HG03025 (cell line): ENCODE data around the gene ST6GALNAC6.
"Not testable (repeated sequence)": the region's sequence is repeated elsewhere in the genome, so short reads cannot be mapped to it uniquely, and the experiment has no call there.

Source experiments
- ATAC-seq: cut with Tn5 transposase; IDR thresholded peaks from one replicate; pipeline ENCODE4 v1.9.1; 2021; ENCODE audit warnings: mild to moderate bottlenecking, moderate library complexity; ENCODE audit not compliant: unreplicated experiment, low FRiP score

ST6GALNAC6 gene

DNA sequence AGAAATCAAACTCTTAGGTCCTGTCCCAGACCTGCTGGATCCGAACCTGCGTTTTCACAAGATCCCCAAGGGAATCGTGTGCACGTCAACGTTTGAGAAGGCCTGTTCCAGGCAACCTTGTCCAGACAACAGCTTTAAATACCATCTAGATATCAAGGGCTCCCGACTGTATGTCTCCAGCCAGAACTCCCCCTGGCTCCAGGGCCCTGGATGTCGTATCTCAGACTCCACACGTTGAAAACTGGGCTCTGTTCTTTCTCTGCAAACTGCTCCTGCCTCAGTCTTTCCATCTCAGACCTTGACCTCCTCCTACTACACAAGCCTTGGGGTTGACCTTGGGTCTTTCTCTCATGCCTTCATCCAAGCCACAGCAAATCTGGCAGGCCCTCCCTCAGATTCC lies 39.1 kb downstream of the ST6GALNAC6 start:
- ATAC-seq: no peak

DNA sequence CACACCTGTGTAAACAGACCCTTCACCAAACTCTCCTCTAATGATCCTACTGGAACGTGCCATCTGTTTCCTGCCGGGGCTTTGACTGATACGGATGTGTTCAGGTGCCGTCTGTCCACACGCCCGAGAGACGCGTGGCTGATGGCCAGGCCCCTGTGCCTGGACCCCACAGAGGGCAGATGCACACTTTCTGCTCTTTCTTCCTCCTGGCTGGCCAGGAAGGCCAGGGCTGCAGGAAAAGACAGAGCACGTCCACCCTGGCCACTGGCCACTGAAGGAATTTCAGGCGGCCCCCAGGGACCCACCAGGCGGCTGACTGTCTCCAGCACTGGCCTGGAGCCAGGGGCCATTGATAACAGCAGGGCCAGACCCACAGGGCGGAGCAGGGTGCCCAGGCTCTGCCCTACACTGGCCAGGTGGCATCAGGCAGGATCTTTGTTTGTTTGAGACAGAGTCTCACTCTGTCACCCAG lies 41.3 kb downstream of the ST6GALNAC6 start:
- ATAC-seq: no peak

DNA sequence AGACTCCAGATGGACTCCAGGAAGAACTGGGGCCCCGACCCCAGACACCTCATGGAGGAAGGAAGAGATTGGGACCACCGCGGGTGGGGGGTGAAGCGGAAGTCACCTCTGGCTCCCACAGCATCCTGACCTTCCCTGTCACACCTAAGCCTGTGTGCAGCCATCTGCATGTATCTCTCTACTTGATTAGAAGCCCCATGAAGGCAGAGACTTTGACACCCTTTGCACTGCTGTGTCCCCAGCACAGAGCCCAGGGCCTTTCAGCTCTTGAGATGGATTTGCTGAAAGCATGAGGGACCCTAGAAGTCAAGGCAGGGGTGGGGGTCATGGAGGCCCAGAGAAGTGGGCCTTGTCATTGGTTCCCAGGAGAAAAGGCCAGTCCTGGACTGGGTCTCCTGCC lies 42.1 kb downstream of the ST6GALNAC6 start:
- no peak for ATAC-seq

DNA sequence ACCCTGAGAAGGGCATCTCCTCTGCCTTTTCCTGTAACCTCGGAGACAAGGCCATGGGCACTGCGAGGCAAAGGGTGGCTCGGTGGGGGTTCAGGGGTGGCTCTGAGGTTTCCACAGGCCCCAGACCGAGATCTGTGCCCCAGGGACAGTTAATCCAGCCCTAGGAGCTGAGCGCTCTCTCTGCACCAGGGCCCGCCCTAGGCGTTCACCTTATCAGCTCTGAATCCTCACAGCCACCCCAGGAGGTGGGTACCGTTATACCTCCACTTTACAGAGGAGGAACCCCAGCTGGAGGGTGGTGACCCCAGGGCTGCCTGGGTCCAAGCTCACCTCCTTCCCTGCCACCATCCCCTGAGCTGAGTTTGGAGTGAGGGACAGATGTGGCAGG lies 42.7 kb downstream of the ST6GALNAC6 start:
- ATAC-seq: no peak

DNA sequence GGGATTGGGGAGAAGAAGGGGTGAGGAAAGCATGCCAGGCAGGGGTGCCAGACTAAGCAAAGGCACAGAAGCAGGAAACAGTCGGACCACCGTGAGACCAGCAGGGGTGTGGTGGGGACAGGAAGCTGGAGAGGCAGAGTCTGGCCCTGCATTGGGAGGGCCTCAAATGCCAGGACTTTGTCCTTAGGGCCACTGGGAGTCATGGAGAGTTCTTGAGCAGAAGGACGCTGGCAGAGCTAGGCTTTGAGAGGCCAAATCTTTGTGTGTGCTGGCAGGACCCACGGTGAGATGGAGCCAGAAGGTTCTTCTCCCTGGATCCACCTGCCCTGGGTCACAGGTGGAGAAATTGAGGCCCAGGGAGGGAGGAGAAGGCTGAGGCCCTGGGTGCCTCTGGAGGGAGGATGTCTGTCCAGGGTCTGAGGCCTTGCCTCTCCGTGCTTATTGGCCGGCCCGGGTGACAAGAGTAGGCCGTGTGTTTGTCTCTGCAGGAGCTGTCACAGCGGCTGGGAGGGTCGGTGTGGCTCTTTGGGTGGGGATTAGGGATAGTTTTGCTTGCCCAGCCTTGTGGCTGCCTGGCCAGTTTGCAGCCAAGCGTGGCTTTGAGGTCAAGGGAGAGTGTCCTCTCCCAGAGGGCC lies 43.2 kb downstream of the ST6GALNAC6 start:
- no peak for ATAC-seq

DNA sequence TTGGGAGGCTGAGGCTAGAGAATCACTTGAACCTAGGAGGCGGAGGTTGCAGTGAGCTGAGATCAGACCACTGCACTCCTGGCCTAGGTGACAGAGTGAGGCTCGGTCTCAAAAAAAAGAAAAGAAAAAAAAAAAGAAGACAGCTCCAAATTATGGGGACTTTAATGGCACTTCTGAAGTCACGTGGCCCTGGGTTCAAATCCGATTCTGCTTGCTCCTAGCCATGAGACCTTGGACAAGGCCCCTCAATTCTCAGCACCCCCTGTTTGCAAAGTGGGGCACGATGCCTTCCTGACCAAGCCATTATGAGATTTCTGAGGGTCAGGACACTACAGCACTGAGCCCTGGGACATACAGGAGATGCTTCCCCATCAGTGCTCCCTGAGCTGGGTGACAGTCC lies 43.9 kb downstream of the ST6GALNAC6 start:
- no peak for ATAC-seq

DNA sequence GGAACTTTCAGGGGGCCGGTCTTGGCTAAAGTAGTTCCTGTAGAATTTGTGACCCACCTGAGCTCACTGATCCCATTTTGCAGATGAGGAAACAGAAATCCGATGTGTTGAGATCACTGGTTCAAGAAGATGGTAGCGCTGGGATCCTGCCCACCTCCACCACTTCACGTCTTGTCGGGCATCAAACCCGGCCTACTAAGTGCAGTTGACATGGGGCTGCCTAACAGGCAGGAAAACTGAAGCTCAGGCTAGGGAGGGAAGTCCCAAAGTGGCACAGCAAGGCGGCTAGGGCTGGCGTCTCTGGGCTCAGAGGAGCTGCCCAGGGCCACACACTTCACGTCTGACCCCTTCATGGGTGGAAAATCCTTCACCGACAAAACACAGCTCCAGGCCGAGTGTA lies 44.4 kb downstream of the ST6GALNAC6 start:
- no peak for ATAC-seq

DNA sequence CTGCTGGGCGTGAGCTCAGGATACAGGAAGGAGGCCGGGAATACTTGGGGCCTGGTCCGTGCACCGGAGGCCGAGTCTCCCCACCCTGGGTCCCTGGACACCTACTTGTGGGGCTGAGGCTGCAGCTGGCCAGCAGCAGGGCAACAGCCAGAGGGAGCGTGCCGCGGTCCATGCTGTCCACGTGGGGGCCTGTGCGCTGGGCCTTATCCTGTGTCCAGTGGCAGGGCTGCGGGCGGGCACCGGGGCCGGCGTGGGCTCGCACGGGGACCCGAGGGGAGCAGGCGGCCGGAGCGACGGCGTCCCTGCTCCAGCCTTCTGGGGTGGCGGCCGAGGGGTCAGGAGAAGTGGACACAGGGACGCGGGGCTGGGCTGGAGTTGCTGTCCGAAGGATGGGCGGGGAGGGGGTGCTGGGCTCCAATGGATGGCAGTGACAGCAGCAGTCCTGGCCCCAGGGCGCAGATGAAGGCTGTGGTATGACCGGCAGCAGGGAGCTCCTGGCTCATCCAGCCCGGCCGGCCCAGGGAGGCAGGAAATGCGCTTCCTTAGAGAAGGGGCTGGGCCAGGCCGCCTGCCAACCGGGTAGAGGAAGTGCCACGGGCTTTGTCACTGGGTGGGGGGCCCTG lies 45.1 kb downstream of the ST6GALNAC6 start, which contains the start of gene ENG:
TSS of gene ENG (minus strand) at position 475 of the 623 bp plus-strand sequence. CDS start at position 172, 303 bp downstream.
- no peak for ATAC-seq

DNA sequence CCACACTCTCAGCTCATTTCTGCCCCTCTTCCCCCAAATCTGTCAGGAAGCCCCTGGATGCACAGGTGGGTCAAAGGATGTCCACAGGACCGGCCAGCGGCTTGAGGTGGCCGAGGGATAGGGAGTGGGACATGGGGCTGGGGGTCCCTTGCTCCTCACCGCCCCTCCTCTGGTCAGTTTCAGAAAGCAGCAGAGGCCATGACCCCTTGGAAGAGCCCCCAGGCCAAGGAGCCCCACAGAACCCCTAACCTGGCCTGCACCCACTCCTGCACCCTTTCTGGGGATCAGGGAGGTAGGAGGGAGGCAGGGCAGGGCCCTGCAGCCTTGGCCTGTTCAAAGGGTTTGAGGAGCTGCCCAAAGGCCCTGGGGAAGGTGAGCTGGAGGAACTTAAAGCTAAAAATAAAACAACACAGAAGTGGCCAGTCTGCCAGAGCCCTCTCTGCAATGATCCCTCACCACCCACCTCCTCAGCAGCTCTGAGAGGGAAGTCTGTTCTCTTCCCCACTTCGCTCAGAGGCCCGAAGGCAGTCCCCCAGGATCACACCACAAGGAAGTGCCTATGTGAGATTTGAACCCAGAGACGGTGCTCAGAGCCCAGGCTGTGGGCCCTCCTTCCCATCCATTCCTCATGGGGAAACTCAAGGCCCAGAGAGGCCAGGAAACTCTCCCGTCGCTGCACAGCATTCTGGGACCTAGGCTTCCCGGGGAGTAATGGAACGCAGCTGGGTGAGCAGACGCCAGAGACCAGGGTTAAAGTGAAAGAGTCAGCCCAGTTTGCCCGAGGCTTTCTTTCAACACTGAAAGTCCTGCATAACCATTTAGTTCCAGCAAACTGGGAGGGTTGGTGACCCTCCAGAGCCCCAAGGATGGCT lies 45.9 kb downstream of the ST6GALNAC6 start:
- ATAC-seq: no peak

DNA sequence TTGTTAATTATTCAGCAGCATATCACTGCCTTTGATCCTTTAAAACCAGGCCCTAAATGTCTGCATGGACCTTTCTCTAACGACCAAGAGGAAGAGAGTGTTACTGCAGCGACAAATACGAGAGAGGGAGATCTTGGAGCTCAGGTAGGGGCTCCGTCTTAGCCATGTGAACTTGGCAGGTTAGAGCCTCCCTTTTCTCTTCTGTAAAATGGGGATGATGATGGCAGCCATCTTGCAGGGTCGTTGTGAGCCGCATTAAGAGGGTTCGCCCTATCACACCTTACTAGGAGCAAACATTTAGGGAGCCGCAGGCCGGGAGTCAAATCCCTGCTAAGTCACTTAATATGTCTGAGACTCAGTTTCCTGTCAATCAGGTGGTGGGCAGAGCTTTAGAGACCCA lies 46.6 kb downstream of the ST6GALNAC6 start:
- ATAC-seq: no peak

DNA sequence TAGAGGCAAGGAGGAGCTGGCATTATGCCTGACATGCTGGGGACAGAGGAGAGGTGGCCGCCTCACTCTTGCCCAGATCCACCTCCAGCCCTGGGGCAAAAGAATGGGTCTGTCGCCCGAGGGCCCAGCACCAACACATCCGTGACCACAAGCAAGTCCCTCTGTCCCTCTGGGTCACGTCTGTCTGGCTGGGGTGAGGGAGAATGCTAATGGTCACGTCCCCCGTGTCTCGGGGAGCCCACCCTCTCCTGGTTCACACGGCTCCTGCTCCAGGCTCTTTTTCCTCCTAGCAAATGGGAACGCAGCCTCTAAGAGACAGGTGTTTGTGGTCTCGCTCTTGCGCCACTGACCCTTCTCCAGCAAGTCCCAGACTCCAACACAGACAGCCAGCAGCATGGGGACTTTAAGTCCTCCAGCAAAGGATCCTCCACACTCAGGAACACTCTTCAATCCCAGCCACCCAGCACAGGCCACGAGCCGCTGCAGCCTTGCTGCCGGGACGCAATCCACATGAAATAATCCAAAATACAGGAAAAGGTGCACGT lies 49.0 kb downstream of the ST6GALNAC6 start:
- no peak for ATAC-seq

DNA sequence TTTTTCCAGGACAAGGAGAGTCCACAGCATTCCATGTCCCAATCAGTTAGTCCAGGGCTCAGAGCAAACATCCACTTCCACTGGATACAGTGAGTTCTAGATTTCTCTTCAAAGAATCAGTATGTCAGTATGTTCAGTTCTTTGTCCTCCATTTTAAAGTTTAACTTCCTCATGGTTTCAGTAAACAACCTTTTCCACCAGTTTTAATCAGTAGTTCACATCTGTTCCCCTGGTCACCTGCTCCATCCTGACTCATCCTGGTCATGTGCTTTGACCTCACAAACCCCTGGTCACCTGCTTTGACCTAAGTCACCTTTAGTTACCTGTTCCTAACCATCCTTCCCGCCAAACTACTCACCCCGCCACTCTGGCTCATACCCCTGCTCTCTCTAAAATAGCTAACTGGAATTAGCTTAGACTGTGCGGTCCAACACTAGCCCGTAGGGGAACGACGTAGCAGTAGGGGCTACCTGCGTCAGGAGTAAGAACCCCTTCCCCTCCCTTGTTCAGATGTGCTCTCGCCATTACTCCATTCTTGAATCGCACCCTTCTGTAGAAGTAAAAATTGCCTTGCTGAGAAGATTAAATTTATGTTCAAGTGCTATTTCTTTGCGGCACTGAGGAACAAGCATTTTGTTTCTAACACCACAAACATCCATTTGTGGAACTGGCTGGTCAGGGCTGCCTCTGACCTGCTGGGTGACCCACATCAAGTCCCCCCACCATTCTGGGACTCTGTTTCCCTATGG lies 50.5 kb downstream of the ST6GALNAC6 start:
- no peak for ATAC-seq

DNA sequence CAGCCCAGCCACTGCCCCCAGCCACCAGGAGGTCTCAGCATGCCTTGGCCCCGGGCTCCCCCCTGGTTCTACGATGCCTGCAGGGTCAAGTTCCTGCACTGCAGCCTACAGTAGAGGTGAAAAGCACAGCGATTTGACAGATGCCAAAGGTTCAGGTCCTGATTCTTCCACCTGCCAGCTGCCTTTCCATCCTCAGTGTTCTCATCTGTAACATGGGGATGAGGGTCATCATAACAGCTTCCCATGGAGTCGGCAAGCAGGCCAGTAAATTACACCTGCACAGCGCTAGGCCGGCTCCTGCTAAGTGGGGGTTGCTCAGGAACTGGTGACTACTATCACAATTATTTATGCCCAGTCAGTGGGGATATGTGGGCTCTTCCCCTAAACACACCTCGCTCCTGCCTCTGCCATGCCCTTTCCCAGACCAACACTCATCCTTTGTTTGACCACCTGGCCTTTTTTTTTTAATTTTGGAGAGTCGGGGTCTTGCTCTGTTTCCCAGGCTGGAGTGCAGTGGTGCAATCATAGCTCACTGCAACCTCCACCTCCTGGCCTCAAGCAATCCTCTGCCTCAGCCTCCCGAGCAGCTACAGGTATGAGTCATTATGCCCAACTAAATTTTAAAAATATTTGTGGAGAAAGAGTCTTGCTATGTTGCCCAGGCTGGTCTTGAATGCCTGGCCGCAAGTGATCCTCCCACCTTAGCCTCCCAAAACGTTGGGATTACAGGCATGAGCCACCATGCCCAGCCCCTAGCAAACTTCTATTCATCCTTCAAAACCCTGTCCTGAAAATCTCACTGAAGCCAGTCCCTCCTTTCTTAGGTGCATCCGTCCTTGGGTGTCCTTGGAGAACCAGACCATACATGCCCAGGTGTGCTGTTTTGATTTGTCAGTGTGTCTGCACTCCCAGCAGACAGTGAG lies 51.3 kb downstream of the ST6GALNAC6 start:
- ATAC-seq: no peak

DNA sequence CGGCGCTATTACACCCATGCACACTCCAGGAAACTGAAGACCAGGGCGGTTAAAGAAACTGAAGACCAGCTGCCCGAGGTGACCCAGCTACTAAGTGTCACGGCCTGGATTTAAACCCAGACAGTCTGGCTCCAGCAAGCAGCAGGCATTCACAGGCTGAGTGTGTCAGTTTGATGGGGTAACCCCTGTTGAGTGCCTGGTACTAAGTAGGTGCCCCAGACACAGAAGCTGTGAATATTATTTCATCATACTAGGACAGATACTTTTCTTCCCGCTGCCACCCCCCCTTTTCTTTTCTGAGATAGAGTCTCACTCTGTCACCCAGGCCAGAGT lies 52.3 kb downstream of the ST6GALNAC6 start:
- ATAC-seq: no peak

DNA sequence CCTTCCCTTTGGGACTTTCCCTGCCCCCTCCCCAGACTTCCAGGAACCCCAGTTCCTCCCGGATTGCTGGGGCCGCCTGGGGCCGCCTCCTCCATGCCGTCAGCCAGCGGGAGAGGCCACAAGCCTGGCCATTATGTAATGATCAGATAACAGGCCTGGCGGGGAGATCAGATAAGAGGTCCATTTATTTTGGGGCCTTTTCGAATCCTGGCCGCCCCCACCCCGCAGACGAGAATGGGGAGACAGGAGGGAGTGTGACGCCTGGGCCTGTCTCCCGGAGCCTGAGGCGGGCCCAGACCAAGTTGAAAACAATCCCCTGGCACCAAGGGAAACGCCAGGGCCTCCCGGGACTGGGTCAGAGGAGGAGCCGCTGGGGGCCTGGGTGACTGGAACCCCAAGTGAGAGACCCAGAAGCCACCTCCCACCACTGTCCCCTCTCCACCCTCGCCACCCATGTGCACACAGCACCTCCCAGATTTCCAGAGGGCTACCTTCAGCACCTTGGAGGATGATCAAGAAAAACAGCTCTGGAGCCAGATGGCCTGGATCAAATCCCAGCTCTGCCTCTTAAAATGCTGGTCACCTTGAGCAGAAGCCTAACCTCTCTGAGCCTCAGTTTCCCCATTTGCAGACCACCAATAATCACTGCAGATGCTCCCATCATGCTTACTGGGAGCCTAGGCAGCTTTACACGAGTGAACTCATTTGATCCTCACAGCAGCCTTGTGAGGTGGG lies 52.8 kb downstream of the ST6GALNAC6 start:
- no peak for ATAC-seq

DNA sequence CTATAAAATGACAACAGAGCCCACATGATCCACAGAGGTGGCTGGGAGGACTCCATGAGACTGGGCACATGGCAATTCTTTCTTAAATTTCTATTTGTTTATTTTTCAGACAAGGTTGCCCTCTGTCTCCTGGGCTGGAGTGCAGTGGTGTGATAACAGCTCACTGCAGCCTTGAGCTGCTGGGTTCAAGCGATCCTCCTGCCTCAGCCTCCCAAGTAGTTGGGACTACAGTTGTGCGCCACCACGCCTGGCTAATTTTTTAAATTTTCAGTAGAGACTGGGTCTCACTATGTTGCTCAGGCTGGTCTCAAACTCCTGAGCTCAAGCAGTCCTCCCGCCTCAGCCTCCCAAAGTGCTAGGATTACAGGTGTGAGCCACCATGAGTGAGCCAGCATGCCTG lies 53.8 kb downstream of the ST6GALNAC6 start:
- ATAC-seq: not testable (repeated sequence)

DNA sequence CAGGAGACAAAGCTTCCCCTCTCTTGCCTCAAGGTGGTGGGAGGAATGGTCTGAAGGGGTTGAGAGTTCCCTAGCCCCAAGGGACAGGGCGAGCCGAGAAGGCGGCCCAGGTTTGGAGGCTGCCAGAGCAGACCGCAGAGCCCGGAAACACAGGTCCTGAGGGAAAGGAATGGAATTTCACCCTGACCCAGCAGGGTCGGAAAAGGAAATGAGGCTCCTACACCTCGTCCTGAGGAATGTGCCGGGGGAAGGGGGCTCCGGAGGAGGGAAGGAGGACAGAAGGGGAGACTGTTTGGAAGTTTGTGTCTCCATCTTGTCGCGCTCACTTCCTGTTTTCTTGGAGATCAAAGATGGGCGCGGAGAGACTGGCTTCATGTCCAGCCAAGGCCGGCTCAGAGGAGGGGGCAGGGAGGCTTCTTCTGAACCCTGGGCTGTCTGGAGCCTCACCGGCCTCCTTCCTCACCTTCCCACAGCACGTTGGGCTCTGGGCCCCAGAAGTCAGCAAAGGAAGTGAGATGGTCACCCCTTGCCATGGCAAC lies 54.5 kb downstream of the ST6GALNAC6 start:
- no peak for ATAC-seq

DNA sequence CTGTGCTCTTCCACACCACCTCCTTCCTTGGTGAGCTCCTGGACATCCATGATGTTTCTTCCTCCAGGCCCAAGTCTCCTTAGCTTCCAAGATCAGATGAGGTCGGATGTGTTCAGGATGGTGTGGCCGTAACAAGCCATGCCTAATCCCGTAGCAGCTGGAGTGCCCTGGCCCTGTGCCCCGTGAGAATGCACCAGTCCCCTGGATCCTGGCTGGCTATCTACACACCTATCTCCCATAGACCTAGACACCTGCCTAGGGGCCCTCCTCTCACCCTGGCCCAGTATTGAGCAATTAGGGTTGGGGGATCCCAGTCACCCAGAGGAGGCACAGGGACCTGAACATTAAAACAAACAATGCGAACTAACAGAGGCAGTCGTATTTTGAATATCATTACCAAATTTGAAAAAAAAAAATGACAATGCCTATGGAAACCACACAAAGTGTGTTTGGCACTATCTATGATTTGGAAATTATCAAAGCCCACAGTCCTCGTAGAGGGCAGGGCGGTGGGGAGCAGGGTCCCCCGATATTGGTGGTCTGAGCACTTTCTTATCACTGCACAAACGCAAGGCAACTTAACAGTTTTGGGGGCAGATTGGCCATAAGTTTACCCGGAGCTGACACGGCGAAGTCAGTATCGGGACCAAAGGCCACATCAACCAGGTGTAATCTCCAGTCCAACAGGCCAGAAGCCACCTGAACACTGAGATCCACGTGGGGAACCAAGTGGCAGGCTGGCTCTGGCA lies 58.1 kb downstream of the ST6GALNAC6 start:
- ATAC-seq: no peak
